HepG2 (cell line): Measurements from ENCODE around the gene STARD6. TPM values are rescaled to one million over a fixed set of nuclear protein-coding genes. Genes with fewer than 3 reads are reported as not detected.
A peak's percentile ranks its signal among the peaks of the same experiment; 100 is the strongest.

Source experiments
- ATAC-seq: fragments of 200-7000 bp; cut with Tn5 transposase; 3 replicates; pipeline ENCODE4 v1.9.1; 2020; ENCODE audit warnings: mild to moderate bottlenecking, moderate library complexity
- BruUV-seq: library from RNA; stranded (reverse); fragments of 400-500 nt; replicated peaks from 2 replicates; lab custom pipeline; 2021; lab: Mats Ljungman, UMichigan
- CTCF ChIA-PET: fragments of 300-600 bp; formaldehyde crosslinking; extraction: SDS; loops from one replicate; lab custom pipeline; 2021; ENCODE audit warnings: low total read pairs, inconsistent platforms, low intra/inter-chr PET ratio; lab: Yijun Ruan, JAX
- POLR2A ChIA-PET: fragments of 350-600 bp; sonication (Branson Sonifier 250); formaldehyde crosslinking; loops from one replicate; lab custom pipeline; 2020; ENCODE audit warnings: antibody characterized with exemption, inconsistent platforms; lab: Yijun Ruan, JAX
- DNase-seq: peaks from one replicate; pipeline ENCODE4 v3.0.0-alpha.2; 2015; ENCODE audit warnings: low spot score
- FAIRE-seq: peaks from 3 replicates; lab custom pipeline; 2011; peaks lifted over from hg19 to GRCh38; lab: Jason Lieb, UNC
- H2AFZ ChIP-seq: one replicate; pipeline ENCODE4 v1.6.1; 2011; ENCODE audit warnings: low read length, inconsistent platforms
- H3K27ac ChIP-seq: fragments of 300-600 bp; 3 replicates; pipeline ENCODE4 v1.8.0; 2011; ENCODE audit warnings: mixed run types, mild to moderate bottlenecking, mixed read lengths, low read length, inconsistent platforms; ENCODE audit not compliant: insufficient read depth; ENCODE audit errors: extremely low read length
- H3K27me3 ChIP-seq, 2 experiments: fragments of 200-600 bp in 1 of 2; 2 replicates in 1 of 2; 3 replicates in 1 of 2; pipeline versions ENCODE4 v1.6.0 to v1.8.0; 2011; ENCODE audit warnings: low read length in 2 of 2, mild to moderate bottlenecking in 2 of 2, moderate library complexity in 2 of 2, inconsistent platforms in 1 of 2; ENCODE audit not compliant: insufficient read depth in 2 of 2, control insufficient read depth in 1 of 2
- H3K36me3 ChIP-seq, 2 experiments: fragments of 200-600 bp in 1 of 2; replicated peaks in 1 of 2; 2 replicates in 1 of 2; 3 replicates in 1 of 2; pipeline versions ENCODE4 v1.5.1 to v1.8.0; 2011; ENCODE audit warnings: low read length in 2 of 2, inconsistent platforms in 1 of 2; ENCODE audit not compliant: insufficient read depth in 2 of 2, control insufficient read depth in 1 of 2
- H3K4me1 ChIP-seq: 2 replicates; pipeline ENCODE4 v1.5.1; 2012; ENCODE audit warnings: low read length, inconsistent platforms; ENCODE audit not compliant: insufficient read depth
- H3K4me2 ChIP-seq: 2 replicates; pipeline ENCODE4 v1.6.0; 2011; ENCODE audit warnings: low read depth, low read length, inconsistent platforms
- H3K4me3 ChIP-seq, 3 experiments: fragments of 200-600 bp in 1 of 3; sonication (generic), shearing (Covaris generic) in 1 of 3; replicated peaks in 1 of 3; 2 replicates each; pipeline ENCODE4 v1.5.1; 2011 to 2016; ENCODE audit warnings: low read length in 3 of 3, inconsistent platforms in 2 of 3, low read depth in 2 of 3, mild to moderate bottlenecking in 2 of 3, control low read depth in 1 of 3, mixed read lengths in 1 of 3; ENCODE audit not compliant: insufficient read depth in 1 of 3
- H3K79me2 ChIP-seq: one replicate; pipeline ENCODE4 v1.6.1; 2011; ENCODE audit warnings: low read length, inconsistent platforms; ENCODE audit not compliant: insufficient read depth
- H3K9ac ChIP-seq: 2 replicates; pipeline ENCODE4 v1.6.0; 2011; ENCODE audit warnings: mild to moderate bottlenecking, low read depth, low read length, inconsistent platforms; ENCODE audit not compliant: insufficient read depth
- H3K9me3 ChIP-seq: 2 replicates; pipeline ENCODE4 v1.5.1; 2012; ENCODE audit warnings: mild to moderate bottlenecking, low read length
- H4K20me1 ChIP-seq: 2 replicates; pipeline ENCODE4 v1.6.0; 2011; ENCODE audit warnings: inconsistent platforms, mild to moderate bottlenecking, low read length, moderate library complexity; ENCODE audit not compliant: insufficient read depth
- GFI1 ChIP-seq: sonication (generic); formaldehyde crosslinking; IDR thresholded peaks from 2 replicates; pipeline ENCODE4 v1.5.0; 2020; ENCODE audit warnings: missing genetic modification reagents, mild to moderate bottlenecking, borderline replicate concordance
- HES4 ChIP-seq: sonication (generic); formaldehyde crosslinking; IDR thresholded peaks from 2 replicates; pipeline ENCODE4 v1.9.0; 2021; ENCODE audit warnings: mild to moderate bottlenecking, missing genetic modification reagents, borderline replicate concordance
- IKZF1 ChIP-seq: fragments of 450-650 bp; IDR thresholded peaks from 2 replicates; pipeline ENCODE4 v1.7.1; 2016
- IRF9 ChIP-seq: sonication (generic); formaldehyde crosslinking; IDR thresholded peaks from 2 replicates; pipeline ENCODE4 v1.8.0; 2022; ENCODE audit warnings: missing genetic modification reagents, mild to moderate bottlenecking, borderline replicate concordance
- MIER2 ChIP-seq: IDR thresholded peaks from 2 replicates; pipeline ENCODE4 v1.6.1; 2016; ENCODE audit warnings: missing biosample characterization, missing genetic modification reagents
- REST ChIP-seq, 2 experiments: IDR thresholded peaks; 2 replicates each; pipeline ENCODE4 v1.6.1; 2011 to 2012; ENCODE audit warnings: low read length in 2 of 2, borderline replicate concordance in 1 of 2, low read depth in 1 of 2, mild to moderate bottlenecking in 1 of 2, moderate library complexity in 1 of 2
- ZNF558 ChIP-seq: sonication (generic); formaldehyde crosslinking; IDR thresholded peaks from 2 replicates; pipeline ENCODE4 v1.9.0; 2022; ENCODE audit warnings: mild to moderate bottlenecking, missing genetic modification reagents, borderline replicate concordance
- WGBS: methylation state at CpG from one replicate; pipeline ENCODE4 v1.1.6; 2017; ENCODE audit warnings: low lambda C conversion rate; 5-methylcytosine and 5-hydroxymethylcytosine counted together
- in situ Hi-C: cut with HindIII; loops from 2 replicates; pipeline ENCODE4 v1.10.0; 2017; ENCODE audit warnings: low pct_unique_long_range_greater_than_20kb; ENCODE audit not compliant: extremely low pct_ligation_motif_present
- intact Hi-C: fragments of 100-400 bp; cut with micrococcal nuclease; formaldehyde crosslinking; loops from one replicate; pipeline ENCODE4 v1.10.0; 2022; ENCODE audit not compliant: unreplicated experiment
- polyA plus RNA-seq, 8 experiments: library from polyadenylated mRNA; depleted of rRNA in 3 of 8; stranded (reverse) in 7 of 8; unstranded in 1 of 8; fragments of >200 nt; fragmentation: Illumina TruSeq in 4 of 8; extraction: Trizol in 4 of 8; gene quantifications; 2 replicates each; pipeline versions ENCODE4 v1.2.1 to v1.2.3, GENCODE V29; 2011 to 2016; ENCODE audit warnings: low read depth in 4 of 8, missing spikeins in 1 of 8, mixed read lengths in 1 of 8; ENCODE audit not compliant: insufficient read depth in 1 of 8
- total RNA-seq, 5 experiments: library from RNA; depleted of rRNA; stranded (reverse); fragments of >200 nt; fragmentation: Illumina TruSeq; extraction: Trizol; gene quantifications; 2 replicates each; pipeline ENCODE4 v1.2.3, GENCODE V29; 2016; ENCODE audit warnings: low read depth in 1 of 5
- TF ChIP-seq, protein P1 (sequence below): IDR thresholded peaks from 2 replicates; pipeline ENCODE4 v1.6.1; 2018; ENCODE audit warnings: missing genetic modification reagents, mild to moderate bottlenecking, missing compliant biosample characterization
- TF ChIP-seq, protein P2 (sequence below): sonication (generic); formaldehyde crosslinking; IDR thresholded peaks from 2 replicates; pipeline ENCODE4 v1.4.0; 2020; ENCODE audit warnings: missing genetic modification reagents, borderline replicate concordance

STARD6 gene
- total and polyA plus RNA-seq, 2 of the 13 experiments (the other 11 are each of a cell fraction or from before 2014, with no cell fraction given), result not detected

DNA sequence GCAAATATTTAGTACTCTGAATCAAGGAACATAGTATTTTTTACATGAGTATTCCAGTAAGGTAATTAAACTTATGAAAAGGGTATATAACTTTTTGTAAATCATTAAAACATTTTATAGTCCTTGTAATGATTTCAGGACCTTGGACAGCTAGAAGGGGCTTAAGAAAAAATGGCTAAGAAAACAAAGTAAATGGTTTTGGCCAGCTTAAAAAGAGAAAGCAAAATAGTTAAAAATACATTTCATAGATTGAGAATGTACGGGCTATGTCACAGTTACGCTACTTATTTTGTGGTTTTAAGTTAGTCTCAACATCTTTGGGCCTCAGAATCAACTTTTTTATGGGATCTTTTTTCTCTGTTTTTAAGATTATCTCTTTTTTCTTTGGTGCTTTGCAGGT lies 61.6 kb downstream of the STARD6 start:
- H3K4me2 ChIP-seq, result no peak overlapping the region
- DNase-seq (no peak), ATAC-seq (no peak), FAIRE-seq (no peak)
- H3K4me3 ChIP-seq, result no peak overlapping the region
- in situ Hi-C loops (no loop called here), intact Hi-C loops (no loop called here)
- H3K9ac ChIP-seq, result no peak overlapping the region
- TF ChIP-seq REST (IDR thresholded peaks at IDR 0.05; ENCODE audit: borderline replicate concordance in 1 of 2, low read depth in 1 of 2, low read length in 2 of 2) (peak; percentile 6 to 88), IKZF1 (no peak), HES4 (CRISPR knock-in tag) (no peak), MIER2 (CRISPR knock-in tag) (peak; percentile 75), ZNF558 (CRISPR knock-in tag) (no peak), IRF9 (CRISPR knock-in tag) (no peak), GFI1 (CRISPR knock-in tag) (no peak)
- TF ChIP-seq, protein P1, sequence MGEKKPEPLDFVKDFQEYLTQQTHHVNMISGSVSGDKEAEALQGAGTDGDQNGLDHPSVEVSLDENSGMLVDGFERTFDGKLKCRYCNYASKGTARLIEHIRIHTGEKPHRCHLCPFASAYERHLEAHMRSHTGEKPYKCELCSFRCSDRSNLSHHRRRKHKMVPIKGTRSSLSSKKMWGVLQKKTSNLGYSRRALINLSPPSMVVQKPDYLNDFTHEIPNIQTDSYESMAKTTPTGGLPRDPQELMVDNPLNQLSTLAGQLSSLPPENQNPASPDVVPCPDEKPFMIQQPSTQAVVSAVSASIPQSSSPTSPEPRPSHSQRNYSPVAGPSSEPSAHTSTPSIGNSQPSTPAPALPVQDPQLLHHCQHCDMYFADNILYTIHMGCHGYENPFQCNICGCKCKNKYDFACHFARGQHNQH (CRISPR knock-in tag), result no peak
- TF ChIP-seq, protein P2, sequence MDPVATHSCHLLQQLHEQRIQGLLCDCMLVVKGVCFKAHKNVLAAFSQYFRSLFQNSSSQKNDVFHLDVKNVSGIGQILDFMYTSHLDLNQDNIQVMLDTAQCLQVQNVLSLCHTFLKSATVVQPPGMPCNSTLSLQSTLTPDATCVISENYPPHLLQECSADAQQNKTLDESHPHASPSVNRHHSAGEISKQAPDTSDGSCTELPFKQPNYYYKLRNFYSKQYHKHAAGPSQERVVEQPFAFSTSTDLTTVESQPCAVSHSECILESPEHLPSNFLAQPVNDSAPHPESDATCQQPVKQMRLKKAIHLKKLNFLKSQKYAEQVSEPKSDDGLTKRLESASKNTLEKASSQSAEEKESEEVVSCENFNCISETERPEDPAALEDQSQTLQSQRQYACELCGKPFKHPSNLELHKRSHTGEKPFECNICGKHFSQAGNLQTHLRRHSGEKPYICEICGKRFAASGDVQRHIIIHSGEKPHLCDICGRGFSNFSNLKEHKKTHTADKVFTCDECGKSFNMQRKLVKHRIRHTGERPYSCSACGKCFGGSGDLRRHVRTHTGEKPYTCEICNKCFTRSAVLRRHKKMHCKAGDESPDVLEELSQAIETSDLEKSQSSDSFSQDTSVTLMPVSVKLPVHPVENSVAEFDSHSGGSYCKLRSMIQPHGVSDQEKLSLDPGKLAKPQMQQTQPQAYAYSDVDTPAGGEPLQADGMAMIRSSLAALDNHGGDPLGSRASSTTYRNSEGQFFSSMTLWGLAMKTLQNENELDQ (CRISPR knock-in tag), result no peak
- ChIA-PET POLR2A (no interaction called here), CTCF (no interaction called here)
- no peak overlapping the region for H3K27ac ChIP-seq
- no TSS peak for BruUV-seq
- H2AFZ ChIP-seq, result no peak overlapping the region
- no peaks in the 10 kb centered on the region for H3K4me1 ChIP-seq
- peaks cover 0 to 10% of the 10 kb centered on the region in 2 experiments; a peak in 1 of 5 replicates for H3K36me3 ChIP-seq
- H4K20me1 ChIP-seq, result no peaks in the 10 kb centered on the region
- H3K27me3 ChIP-seq, result no peaks in the 10 kb centered on the region
- 97% methylated on average over 2 of the region's 2 CpGs for WGBS
- no peaks in the 10 kb centered on the region for H3K79me2 ChIP-seq
- no peaks in the 10 kb centered on the region for H3K9me3 ChIP-seq
